ENCODE results near the gene NGFR.

Gene NGFR

DNA sequence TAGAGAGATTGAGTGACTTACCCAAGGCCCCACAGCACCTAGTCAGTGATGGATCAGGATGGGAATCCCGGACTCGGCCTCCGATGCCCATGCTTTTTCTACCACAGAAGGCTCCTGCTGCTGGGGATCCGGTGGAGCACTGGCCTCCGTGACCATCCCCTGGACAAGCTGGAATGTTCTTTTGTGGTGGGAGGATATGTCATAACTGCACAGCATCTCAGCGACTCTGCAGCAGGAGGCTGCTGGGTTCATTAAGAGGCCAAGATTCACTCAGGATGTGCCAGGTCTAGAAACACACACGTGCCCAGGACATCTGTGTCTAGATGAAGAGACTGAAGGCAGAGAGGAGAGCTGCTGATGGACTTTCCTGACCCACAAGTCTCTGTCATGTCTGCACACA is 34.7 kb upstream of the NGFR start:
- Mint-ChIP-seq H3K36me3 (no peaks in the 10 kb centered on the region), H3K27ac (no peak overlapping the region), H3K4me3 (no peak overlapping the region), H3K4me1 (no peaks in the 10 kb centered on the region), H3K27me3 (peaks cover 90% of the 10 kb centered on the region), H3K9me3 (peaks cover 6% of the 10 kb centered on the region)
- CTCF ChIA-PET = interaction anchor here (1.0 kb wide), 1 partner anchor 97 kb away, joined by 3 read pairs; no protein-coding TSS in a partner anchor
- DNase-seq = no peak

DNA sequence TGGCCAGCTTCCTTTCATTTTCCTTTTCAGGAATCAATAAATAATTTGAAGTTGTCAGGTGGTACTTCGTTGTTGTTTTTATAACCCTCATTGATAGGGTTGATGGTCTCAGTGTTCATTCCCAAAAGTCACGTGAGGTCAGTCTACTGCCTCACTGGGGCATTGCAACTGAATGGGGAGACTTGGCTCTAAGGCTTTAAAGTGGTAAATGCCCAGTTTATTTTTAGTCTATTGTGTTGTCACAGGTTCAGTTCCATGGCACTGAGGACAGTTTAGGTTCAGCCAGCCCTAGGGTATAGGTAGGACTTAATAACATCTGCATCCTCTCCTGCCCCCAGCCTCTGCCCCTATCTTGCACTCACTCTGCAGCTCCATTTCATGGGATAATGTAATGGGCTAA is 33.5 kb upstream of the NGFR start:
- Mint-ChIP-seq H3K36me3 (no peaks in the 10 kb centered on the region), H3K9me3 (peaks cover 6% of the 10 kb centered on the region), H3K27me3 (peaks cover 92% of the 10 kb centered on the region), H3K27ac (no peak overlapping the region), H3K4me1 (no peaks in the 10 kb centered on the region), H3K4me3 (no peak overlapping the region)
- CTCF ChIA-PET = interaction anchor here (1.0 to 1.2 kb wide), 2 partner anchors 9 to 96 kb away, joined by 3 read pairs; no protein-coding TSS in a partner anchor
- no peak for DNase-seq

DNA sequence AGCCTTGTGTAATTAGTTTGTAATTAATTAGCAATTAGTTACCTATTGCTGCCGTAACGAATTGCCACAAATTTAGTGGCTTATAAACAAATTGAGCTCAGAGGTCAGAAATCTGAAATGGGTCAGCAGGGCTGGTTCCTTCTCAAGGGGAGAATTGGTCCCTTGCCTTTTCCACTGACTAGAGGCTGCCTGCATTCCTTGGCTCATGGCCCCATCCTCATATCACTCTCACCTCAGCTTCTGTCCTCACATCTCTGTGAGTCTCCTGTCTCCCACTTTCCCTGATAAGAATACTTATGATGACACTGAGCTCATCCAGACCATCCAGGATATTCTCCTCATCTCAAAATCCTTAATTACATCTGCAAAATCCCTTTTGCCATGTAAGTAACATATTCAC is 31.0 kb upstream of the NGFR start:
- H3K9me3 Mint-ChIP-seq = peaks cover 6% of the 10 kb centered on the region
- H3K4me3 Mint-ChIP-seq = no peak overlapping the region
- CTCF ChIA-PET = no interaction called here
- no peak for DNase-seq
- H3K4me1 Mint-ChIP-seq = no peaks in the 10 kb centered on the region
- H3K27ac Mint-ChIP-seq = no peak overlapping the region
- no peaks in the 10 kb centered on the region for H3K36me3 Mint-ChIP-seq
- peaks cover 90% of the 10 kb centered on the region for H3K27me3 Mint-ChIP-seq

DNA sequence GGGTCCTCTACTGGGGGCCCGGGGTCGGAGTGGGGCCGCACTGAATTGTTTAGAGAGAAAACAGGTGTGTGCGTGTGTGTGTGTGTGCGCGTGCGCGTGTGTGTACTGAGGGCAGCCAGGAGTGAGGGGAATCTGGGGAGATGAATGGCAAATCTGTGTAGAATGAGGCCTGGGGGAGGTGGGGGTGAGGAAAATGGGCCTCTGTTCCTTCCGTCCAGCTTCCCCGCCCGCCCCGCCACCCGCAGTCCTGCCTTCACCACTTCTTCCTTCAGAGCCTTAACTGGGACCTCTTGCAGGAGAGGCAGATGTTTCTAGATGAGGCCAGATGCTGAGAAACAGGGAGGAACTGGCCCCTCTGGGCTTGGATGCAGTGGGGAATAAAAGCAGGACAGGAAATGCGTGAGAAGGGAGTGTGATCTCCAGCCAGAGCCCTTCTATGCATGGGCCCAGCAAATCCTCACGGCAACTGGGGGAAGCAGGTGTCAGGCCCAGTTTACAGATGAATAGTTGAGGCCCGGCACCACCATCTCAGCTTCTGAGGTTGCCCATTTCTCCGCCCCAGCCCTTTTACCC is 29.7 kb upstream of the NGFR start:
- H3K4me3 Mint-ChIP-seq = no peak overlapping the region
- CTCF ChIA-PET = no interaction called here
- H3K27me3 Mint-ChIP-seq = peaks cover 91% of the 10 kb centered on the region
- no peaks in the 10 kb centered on the region for H3K4me1 Mint-ChIP-seq
- no peaks in the 10 kb centered on the region for H3K36me3 Mint-ChIP-seq
- H3K27ac Mint-ChIP-seq = no peak overlapping the region
- no peak for DNase-seq
- peaks cover 6% of the 10 kb centered on the region for H3K9me3 Mint-ChIP-seq

DNA sequence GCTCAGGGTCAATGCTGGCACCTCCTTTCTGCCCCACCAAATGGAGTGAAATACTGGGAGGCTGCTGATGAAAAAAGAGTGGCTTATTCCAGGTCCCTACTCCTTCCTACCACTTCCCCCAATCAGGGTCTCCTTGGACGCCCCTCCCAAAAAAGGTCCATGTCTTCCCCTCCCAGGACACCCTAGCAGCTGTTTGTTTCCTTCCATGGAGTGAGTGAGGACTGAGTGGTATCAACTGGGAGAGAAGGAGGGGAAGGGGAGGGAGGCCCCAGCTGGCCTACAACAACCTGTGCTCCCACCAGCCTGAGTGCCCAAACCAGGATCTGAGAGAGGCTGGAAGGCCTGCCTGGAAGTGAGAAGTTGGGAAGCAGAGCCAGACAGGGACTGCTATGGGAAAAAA is 28.7 kb upstream of the NGFR start:
- Mint-ChIP-seq H3K4me1 (no peaks in the 10 kb centered on the region), H3K9me3 (peaks cover 6% of the 10 kb centered on the region), H3K4me3 (no peak overlapping the region), H3K27ac (no peak overlapping the region), H3K36me3 (no peaks in the 10 kb centered on the region), H3K27me3 (peaks cover 91% of the 10 kb centered on the region)
- CTCF ChIA-PET = no interaction called here
- no peak for DNase-seq

DNA sequence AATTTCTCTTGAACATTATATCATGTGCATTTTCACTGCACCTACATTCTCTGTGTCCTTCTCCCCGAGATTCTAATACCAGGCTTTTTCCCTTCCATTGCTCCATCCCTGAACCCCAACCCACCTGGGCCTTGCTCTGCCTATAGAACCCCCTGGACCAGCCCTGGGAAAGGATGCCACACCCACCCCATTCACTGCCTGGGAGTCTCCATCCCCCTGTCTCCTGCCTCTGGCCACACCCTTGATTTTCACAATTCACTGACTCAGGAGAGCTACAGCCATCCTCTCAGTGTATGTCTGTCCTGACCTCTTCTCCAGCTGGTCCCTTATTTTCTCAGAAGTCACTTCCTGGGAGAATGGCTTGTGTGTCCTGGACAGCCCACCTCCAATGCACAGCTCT is 27.9 kb upstream of the NGFR start:
- H3K9me3 Mint-ChIP-seq = peaks cover 6% of the 10 kb centered on the region
- peaks cover 92% of the 10 kb centered on the region for H3K27me3 Mint-ChIP-seq
- DNase-seq = no peak
- H3K36me3 Mint-ChIP-seq = no peaks in the 10 kb centered on the region
- no peak overlapping the region for H3K27ac Mint-ChIP-seq
- no peak overlapping the region for H3K4me3 Mint-ChIP-seq
- CTCF ChIA-PET = interaction anchor here (0.7 kb wide), 1 partner anchor 39 kb away, joined by 3 read pairs; no protein-coding TSS in a partner anchor
- no peaks in the 10 kb centered on the region for H3K4me1 Mint-ChIP-seq

DNA sequence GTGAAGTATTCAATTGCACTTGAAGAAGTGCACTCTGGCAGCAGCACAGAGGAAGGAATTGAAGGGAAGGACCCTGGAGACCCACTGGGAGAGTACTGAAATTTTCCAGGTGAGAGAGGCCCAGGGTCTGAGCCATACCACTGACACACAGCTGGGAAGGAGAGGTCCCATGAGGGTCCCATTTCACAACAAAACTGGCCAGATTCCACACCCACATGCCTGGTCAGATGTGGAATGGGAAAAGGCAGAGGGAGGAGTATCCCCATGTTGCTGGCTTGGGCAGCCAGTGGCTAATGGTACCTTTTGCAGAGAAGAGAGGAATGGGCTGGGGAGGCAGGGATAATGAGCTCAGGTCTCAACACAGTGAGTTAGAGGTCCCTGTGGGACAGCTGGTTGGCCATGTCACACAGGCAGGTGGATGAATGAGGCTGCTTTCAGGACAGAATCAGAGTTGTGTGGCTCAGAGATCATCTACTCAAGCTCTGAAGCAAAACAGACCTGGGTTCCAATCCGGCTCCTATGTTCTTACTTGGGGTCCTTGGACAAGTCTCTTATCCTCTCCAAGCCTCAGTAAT is 26.2 kb upstream of the NGFR start:
- H3K27me3 Mint-ChIP-seq = peaks cover 93% of the 10 kb centered on the region
- no peaks in the 10 kb centered on the region for H3K4me1 Mint-ChIP-seq
- no peak for DNase-seq
- H3K9me3 Mint-ChIP-seq = peaks cover 3% of the 10 kb centered on the region
- no peaks in the 10 kb centered on the region for H3K36me3 Mint-ChIP-seq
- H3K27ac Mint-ChIP-seq = no peak overlapping the region
- CTCF ChIA-PET = no interaction called here
- no peak overlapping the region for H3K4me3 Mint-ChIP-seq

DNA sequence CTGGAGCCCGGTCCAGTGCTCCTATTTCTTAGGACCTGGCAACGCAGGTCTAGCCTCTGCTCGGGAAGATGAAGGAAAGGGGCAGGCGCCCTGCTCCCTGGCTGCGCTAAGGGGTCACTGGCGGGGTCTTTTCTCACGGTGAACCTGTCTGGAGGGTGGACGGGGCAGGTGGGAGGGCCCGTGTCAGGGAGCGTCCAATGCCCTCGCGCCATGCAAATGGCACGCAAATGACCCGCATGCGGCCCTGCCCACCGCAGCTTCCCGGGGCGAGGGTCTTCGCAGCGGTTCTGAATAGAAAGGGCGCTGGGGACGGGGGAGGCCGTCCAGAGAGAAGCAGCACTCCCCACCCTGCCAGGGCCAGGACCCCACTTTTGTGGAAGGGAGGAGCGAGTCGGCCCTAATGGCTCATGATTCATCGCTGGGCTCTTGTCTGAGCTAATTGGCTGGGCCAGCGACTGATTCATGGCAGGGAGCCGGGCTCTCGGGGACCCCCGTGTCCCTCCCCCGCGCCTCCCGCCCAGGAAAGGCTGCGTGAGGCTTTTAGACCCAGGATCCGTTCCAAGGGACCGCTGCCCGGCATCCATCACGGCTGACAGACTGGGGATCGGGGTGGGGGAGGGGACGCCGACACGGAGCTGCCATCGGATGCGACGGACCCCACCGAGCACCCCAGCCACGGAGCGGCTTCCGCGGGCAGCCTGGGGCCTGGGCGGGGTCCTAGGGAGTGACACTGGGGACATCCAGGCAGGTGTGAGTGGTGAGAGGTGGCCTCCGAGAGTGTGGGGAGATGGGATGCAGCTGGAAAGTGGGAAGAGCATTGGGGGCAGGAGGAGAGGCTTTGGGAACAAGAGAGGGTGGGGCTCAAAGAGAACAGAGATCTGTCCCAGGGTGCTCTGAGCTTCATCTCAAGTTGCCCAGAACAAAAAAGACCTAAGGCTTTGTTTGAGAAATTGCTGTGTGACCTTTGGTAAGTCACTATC is 25.0 kb upstream of the NGFR start:
- CTCF ChIA-PET = no interaction called here
- Mint-ChIP-seq H3K27ac (no peak overlapping the region), H3K9me3 (peaks cover 5% of the 10 kb centered on the region), H3K4me1 (no peaks in the 10 kb centered on the region), H3K36me3 (no peaks in the 10 kb centered on the region), H3K27me3 (peaks cover 92% of the 10 kb centered on the region), H3K4me3 (no peak overlapping the region)
- no peak for DNase-seq

DNA sequence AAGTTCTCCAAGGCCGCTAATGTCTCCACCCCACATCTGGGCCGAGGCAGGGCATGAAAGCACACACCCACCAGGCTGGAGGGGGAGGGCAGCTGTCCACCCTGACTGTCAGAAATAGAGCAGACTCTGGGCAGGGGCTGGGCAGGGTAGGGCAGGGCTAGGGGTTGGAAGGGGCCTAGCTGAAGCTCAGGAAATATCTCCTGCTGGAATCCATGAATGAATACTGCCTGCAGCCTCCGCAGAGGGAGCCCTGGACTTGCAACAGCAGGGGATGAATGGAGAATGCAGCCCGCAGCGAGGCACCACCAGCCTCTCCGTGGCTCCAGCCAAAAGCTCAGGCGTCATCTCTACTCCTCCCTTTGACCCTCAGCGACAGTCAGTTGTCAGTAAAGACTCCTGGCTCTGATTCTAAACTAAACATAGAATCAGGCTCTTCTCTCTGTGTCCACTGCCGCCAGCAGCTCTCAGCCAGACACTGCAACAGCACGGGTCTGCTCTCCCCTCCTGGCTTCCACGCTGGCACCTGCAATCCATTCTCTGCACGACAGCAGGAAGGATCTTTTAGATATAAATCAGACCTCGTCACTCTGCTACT is 23.9 kb upstream of the NGFR start:
- no peak for DNase-seq
- H3K4me1 Mint-ChIP-seq = no peaks in the 10 kb centered on the region

DNA sequence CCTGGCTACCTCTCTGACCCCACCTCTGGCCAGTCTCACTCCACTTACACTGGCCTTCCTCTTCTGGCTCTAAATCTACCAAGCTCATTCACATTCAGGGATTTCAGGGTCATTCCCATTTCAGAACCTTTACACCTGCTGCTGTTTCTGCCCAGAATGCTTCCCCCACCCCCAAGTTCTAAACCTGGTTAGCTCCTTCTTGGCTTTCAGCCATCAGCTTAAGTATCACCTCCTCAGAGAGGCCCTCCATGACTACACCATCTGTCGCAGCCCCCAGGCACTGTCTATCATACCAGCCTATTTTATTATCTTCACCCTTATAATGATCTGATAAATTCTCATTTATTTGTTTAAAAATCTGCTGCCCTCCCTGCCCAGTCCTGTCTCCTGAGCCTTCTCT is 23.3 kb upstream of the NGFR start:
- H3K4me1 Mint-ChIP-seq = no peaks in the 10 kb centered on the region
- no peaks in the 10 kb centered on the region for H3K36me3 Mint-ChIP-seq
- H3K9me3 Mint-ChIP-seq = peaks cover 12% of the 10 kb centered on the region

More for the DNA sequence above, 23.9 kb upstream of the NGFR start:
- H3K27ac Mint-ChIP-seq = no peak overlapping the region
- no peak overlapping the region for H3K4me3 Mint-ChIP-seq
- H3K9me3 Mint-ChIP-seq = peaks cover 12% of the 10 kb centered on the region
- H3K36me3 Mint-ChIP-seq = no peaks in the 10 kb centered on the region
- peaks cover 89% of the 10 kb centered on the region for H3K27me3 Mint-ChIP-seq
- CTCF ChIA-PET = no interaction called here

DNA sequence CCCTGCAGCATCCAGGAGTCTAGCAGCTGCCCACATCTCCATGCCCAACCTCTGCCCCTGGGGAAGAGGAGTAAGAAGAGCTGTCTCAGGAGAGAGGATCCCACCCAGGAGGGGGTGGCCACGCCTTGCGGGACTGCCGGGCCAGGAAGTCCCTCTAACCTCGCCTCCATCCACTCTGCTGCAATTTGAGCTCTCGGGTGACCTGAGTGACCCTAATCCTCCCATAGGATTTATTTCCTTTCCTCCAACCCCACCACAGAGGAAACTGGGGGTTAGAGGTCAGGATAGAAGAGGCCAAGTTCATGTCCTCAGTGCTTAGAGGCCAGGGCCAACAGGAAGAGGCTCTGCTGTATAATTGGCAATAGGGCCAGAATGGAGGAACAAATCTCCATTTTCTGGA is 22.6 kb upstream of the NGFR start:
- Mint-ChIP-seq H3K27me3 (peaks cover 92% of the 10 kb centered on the region), H3K4me1 (no peaks in the 10 kb centered on the region), H3K4me3 (no peak overlapping the region), H3K9me3 (peaks cover 14% of the 10 kb centered on the region), H3K27ac (no peak overlapping the region), H3K36me3 (no peaks in the 10 kb centered on the region)
- CTCF ChIA-PET = no interaction called here
- DNase-seq = no peak

More for the DNA sequence above, 23.3 kb upstream of the NGFR start:
- no peak for DNase-seq
- H3K27ac Mint-ChIP-seq = no peak overlapping the region
- H3K27me3 Mint-ChIP-seq = peaks cover 89% of the 10 kb centered on the region
- no peak overlapping the region for H3K4me3 Mint-ChIP-seq
- CTCF ChIA-PET = no interaction called here

DNA sequence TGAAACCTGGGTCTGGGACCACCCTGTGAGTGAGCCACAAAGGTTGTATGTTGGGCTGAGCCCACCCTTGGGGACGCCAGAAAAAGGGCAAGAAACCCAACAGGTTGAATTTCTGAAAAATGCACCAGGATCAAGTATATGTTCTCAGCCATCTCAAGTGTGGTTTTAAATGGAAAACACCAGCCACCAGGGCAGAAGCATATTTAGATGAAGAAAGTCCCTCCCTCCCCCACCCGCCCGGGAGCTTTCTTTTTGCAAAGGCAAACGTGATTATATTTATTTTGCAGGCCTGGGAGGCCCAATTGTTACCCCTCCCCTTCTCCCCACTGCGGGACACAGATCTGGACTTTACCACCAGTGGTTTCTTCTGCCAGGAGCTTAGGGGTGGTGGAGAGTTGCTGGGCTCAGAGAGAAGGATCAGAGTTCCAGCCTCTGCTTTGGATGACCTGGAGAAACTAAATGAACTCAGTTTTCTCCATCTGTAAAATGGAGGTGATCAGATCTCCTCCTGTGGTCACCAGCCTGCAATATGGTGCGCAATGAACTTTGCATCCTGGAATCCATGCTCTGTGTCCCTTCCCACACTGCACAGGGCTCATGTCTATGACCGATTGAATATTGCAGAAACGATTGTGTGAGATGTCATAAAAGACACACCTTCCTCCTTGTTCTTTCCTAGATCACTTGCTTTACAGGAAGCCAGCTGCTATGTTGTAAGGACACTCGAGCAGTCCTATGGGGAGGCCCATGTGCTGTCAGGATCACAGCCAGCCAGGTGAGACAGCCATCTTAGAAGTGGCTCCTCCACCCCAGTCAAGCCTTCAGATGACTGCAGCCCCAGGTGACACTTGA is 21.0 kb upstream of the NGFR start:
- no peak overlapping the region for H3K27ac Mint-ChIP-seq
- no peak overlapping the region for H3K4me3 Mint-ChIP-seq
- H3K36me3 Mint-ChIP-seq = no peaks in the 10 kb centered on the region
- peaks cover 92% of the 10 kb centered on the region for H3K27me3 Mint-ChIP-seq
- H3K4me1 Mint-ChIP-seq = no peaks in the 10 kb centered on the region
- peaks cover 14% of the 10 kb centered on the region for H3K9me3 Mint-ChIP-seq
- CTCF ChIA-PET = no interaction called here
- DNase-seq = no peak

DNA sequence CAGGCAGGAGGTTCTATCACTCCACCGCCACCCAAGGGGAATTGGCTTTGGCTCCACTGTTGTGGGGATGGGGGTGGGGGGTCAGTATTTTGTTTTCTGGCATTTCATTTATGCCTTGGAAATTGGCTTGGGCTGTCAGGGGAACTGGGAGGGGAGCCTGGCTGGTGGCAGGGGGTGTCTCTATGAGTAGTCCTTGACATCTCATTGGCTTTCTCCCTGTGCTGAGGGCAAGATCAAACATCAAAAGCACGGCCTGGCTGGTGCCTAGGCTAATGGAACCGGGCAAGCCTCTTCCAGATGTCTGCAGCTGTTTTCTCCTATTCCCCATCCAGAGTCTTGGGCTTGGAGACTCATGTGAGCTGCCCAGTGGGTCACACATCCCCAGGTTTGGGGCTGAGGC is 17.4 kb upstream of the NGFR start:
- Mint-ChIP-seq H3K36me3 (no peaks in the 10 kb centered on the region), H3K9me3 (peaks cover 14% of the 10 kb centered on the region), H3K4me3 (no peak overlapping the region), H3K4me1 (no peaks in the 10 kb centered on the region), H3K27me3 (peaks cover 92% of the 10 kb centered on the region), H3K27ac (no peak overlapping the region)
- no peak for DNase-seq
- CTCF ChIA-PET = interaction anchor here (0.6 kb wide), 1 partner anchor 94 kb away, joined by 3 read pairs; no protein-coding TSS in a partner anchor

All from activated naive CD4-positive, alpha-beta T cell treated with anti-CD3 and anti-CD28 coated beads, Interleukin-2, amount 10 ng/mL, durations not matched to agents 7 days and 5 days (primary cell).